NCI-H1436 (cell line): Measurements from ENCODE around the gene BBS5.
"Not testable (repeated sequence)": the region's sequence is repeated elsewhere in the genome, so short reads cannot be mapped to it uniquely, and the experiment has no call there.

Experiments
- DNase-seq: peaks from one replicate; lab custom pipeline; 2025; lab: John Stamatoyannopoulos, UW

The BBS5 gene

DNA sequence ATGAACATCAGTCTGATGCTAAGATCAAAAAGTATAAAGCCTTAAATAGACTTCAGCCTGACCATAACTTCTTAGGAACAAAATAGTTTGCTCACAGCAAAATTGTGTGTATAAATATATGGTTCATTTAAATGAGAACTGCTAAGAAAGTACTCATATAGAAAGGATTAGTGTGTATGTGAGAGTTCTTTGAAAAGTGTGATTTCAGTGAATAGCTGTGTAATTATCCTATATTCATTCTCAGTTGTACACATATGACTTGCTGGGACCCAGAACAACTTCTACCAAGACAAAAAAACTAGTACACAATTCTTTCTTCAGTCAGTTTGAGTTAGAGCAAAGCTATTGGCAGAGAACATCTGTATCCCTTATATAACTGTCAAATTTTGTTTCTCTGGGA, 7.2 kb downstream of the BBS5 start:
- DNase-seq: no peak

DNA sequence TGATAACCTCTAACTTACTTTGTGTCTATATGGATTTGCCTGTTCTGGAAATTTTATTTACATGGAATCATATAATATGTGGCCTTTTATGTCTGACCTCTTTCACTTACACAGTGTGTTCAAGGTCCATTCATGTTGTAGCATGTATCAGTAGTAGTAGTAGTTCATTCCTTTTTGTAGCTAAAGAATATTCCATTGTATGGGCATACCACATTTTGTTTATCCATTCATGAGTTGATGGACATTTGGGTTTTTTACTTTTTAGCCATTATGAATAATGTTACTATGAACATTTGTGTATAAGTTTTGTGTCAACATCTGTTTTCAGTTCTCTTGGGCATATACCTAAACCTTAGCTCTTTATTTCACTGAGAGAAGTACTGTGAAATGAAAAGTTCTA, 11.5 kb downstream of the BBS5 start:
- no peak for DNase-seq

DNA sequence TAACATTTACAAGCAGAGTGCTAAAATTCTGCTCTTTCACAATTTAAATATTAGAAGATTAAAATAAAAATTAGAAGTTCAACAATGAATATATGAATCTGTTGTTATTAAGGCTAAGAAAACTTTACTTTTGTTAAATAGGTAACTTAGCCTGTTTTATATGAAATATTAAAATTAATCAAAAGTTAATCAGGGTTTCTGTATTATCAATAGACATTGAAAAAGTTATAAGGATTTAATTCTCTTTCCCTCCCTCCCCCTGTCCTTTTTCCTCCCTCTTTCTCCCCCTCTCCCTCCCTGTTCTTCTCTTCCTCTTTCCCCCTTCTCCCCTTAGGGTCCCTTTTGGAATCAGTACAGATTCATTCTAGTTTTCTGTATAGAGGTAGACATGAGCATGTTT, 12.1 kb downstream of the BBS5 start:
- DNase-seq: no peak

DNA sequence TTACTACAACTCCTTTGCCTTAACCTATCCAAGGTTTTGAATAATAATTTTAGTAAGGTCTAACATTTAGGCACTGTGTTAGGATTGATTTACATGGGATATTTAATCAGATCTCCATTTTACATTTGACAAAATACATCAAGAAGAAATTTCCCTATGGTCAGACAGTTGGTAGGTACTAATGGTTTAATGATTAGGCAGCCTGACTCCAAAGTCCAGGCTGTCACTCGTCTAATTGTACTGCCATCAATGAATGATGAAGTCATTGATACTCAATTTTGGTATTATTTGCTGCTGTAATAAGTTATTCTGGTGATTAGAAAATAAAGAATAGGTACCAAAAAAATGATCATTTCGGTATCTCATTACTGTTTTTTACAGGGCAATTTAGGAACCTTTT, 14.1 kb downstream of the BBS5 start:
- DNase-seq: no peak

DNA sequence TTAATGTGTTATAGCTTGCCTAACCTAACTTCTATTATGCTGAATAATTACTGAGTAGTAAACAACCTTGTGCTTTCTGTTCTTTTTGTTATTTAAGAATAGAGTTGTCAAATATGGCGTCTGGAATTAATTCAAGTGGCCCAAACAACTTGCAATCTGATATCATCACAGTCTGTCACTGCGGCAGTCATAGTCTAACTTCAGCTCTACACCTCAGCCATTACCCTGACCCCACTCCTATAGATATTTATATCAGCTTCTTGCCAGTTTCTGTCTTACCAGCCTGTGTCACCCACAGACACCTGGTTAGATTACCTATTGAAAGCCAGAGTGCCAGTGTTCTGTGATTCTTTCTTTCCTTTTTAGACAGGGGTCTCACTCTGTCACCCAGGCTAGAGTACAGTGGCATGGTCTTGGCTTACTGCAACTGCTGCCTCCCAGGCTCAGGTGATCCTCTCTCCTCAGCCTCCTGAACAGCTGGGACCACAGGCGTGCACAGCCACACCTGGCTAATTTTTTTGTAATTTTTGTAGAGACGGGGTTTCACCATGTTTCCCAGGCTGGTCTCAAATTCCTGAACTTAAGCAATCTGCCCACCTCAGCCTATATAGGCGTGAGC, 16.1 kb downstream of the BBS5 start:
- no peak for DNase-seq

DNA sequence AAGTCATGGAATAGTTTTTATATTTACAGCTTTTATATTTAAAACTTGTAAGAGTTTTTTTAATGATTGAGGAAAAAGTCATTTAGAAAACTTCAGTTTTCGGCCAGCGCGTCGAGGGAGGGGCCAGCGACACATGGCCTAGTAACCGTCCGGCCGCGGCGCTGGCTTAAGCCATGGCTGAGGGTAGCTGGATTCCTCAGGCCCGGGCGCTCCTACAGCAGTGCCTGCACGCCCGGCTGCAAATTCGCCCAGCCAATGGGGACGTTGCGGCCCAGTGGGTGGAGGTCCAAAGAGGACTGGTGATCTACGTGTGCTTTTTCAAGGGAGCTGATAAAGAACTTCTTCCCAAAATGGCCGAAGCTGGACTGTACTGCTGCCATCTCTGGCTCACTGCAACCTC, 25.4 kb downstream of the BBS5 start:
- no peak for DNase-seq

DNA sequence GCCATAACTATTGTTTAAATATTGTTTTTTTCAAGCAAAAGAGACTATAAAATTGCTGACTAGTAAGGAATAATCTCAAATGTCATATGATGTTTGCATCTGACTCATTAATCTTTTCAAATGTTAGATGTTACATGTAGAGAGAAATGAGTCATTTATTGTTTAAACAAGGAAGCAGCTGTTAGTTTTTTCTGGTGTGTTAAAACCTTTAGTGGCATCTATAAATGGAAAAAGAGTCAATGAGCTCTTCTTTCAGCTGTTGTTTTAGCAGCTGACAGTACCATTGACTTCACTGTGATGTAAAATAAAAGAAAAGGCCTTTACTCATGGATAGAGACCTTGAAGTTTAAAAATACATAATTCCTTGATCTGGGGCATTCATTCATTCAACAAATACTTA, 28.4 kb downstream of the BBS5 start:
- no peak for DNase-seq

DNA sequence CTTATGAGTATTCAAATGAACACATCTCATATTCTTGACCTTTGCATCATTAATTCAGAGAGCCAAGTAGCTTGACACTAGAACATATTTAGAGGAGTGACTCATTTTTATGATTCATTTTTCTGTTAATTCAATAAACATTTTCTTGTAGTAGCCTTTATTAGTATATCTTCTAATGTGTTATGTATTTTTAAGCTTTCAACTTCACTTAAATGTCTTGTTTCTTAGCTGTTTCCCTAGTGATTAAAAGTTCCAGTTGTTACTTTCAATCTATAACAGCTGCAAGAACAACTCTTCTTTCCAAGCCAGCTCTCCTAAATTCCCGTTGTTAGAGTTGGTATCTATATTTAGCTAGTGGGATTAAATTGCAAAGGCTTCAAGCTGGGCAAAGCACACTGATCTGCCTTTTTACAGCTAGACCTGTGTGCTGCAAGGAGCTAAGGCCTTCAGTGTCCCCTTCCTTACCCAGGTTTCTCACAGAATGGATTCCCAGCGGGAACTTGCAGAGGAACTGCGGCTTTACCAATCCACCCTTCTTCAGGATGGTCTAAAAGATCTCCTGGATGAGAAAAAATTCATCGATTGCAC, 30.1 kb downstream of the BBS5 start, which contains the start of gene KLHL41:
Gene KLHL41, plus strand, starts transcription at position 405 of the 588 bp plus-strand sequence. Its CDS starts 77 bp downstream, at position 482.
- DNase-seq: no peak

DNA sequence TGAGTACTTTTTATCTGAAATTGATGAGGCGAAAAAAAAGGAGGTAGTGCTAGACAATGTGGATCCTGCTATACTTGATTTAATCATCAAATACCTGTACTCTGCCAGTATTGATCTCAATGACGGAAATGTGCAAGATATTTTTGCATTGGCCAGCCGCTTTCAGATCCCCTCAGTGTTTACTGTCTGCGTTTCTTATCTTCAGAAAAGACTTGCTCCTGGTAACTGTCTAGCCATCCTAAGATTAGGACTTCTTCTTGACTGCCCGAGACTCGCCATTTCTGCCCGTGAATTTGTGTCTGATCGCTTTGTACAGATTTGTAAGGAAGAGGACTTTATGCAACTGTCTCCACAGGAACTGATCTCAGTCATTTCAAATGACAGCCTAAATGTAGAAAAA, 30.7 kb downstream of the BBS5 start:
- DNase-seq: no peak

DNA sequence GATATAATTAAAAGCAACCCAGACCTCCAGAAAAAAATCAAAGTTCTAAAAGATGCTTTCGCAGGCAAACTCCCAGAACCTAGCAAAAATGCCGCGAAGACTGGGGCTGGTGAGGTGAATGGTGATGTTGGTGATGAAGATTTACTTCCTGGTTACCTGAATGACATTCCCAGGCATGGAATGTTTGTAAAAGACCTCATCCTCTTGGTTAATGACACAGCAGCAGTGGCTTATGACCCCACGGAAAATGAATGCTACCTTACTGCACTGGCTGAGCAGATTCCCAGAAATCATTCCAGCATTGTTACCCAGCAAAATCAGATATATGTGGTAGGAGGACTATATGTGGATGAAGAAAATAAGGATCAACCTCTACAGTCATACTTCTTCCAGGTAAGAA, 31.2 kb downstream of the BBS5 start:
- no peak for DNase-seq

DNA sequence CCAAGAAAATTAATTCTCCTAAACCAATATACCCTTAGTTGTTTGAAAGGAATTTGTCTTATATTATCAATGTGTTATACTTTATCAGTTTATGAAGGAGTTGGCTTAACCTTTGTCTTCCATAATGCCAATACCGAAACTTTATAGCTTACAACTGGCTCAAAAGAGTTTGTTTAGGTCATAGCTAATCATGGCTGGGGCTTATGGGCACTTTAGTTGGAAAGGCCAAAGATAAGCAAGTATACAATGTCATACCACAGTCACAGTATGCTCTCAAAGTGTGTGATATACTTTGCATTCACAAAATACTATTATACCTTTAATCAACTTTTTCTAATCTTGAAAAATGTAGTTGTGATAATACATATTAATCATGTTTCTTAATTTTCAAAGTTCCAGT, 32.5 kb downstream of the BBS5 start:
- no peak for DNase-seq

DNA sequence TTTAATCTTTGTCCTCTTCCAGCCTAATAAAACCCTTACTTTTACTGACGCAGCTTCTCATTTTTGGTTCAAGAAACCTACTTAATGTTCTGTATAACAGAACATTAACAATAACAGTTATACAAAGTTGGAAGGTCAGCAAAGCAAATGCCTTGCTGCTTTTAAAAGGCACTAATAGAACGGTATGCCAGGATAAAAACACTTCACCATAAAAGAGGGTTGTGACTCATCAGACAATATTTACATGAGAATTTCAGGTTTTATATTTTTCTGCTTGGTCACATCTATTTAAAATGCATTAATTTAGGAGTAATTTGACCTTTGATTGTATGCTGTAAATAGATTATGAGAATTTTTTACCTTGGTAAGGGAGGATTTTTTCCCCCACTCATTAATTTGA, 33.2 kb downstream of the BBS5 start:
- DNase-seq: no peak

DNA sequence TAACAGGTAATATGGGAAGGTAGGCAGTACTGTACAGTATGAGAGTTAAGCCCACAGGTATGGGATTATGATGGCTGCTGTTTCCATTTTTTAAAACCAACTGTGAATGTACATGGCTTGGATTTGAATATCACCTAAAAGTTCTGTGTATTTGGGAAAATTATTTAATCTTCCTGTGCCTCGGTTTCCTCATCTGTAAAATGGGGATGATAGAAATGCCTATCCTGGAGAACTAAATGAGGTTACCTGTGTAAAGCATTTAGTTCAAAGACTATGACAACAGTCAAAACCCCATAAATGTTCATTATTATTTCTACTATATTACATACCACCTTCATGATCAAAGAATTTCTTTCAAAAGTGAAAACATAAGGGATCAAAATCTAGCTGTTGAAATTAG, 33.8 kb downstream of the BBS5 start:
- no peak for DNase-seq

DNA sequence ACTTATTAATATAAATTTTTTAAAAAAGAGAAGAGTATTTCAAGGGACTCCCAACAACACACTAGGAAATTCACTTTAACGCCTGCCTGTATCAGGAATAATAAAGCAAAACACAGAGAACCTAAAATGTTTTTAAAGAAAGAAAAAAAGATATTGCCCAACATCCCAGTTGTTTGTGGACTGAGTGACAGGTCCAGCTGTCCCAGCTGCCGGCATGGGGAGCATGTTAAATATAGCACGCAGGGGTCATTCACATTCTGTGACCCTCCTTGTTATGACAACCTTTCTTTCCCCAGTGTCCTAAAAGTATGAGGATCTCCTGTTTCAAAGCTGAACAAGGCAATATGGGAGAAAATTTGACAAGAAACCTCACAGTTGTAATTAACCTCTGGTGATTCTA, 34.6 kb downstream of the BBS5 start:
- DNase-seq: no peak

DNA sequence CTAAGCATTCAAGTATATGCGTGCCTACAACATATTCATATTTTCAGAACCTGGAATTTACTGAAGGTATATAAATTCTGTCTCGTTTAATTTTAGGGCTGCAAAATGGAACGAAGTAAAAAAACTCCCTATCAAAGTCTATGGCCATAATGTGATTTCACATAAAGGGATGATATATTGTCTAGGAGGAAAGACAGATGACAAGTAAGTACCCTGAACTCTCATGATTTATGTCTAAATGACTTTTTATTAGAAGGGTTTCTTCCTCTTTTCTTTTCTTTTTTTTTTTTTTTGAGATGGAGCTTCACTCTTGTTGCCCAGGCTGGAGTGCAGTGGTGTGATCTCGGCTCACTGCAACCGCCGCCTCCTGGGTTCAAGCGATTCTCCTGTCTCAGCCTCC, 35.5 kb downstream of the BBS5 start:
- DNase-seq: not testable (repeated sequence)

DNA sequence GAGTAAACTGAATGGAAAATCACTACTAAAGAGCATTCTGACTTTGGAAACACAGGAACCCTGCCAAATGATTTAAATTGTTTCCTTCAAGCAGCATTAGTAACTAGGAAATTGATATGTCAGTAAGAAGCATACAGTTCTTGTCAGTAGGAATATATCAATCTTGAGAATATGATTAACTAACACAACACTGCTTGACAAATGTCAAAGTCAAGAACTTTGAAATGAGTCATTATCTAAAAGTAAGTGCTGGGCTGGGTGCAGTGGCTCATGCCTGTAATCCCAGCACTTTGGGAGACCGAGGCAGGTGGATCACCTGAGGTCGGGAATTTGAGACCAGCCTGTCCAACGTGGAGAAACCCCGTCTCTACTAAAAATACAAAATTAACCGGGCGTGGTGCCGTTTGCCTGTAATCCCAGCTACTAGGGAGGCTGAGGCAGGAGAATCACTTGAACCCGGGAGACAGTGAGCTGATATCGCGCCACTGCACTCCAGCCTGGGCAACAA, 37.2 kb downstream of the BBS5 start:
- not testable (repeated sequence) for DNase-seq

DNA sequence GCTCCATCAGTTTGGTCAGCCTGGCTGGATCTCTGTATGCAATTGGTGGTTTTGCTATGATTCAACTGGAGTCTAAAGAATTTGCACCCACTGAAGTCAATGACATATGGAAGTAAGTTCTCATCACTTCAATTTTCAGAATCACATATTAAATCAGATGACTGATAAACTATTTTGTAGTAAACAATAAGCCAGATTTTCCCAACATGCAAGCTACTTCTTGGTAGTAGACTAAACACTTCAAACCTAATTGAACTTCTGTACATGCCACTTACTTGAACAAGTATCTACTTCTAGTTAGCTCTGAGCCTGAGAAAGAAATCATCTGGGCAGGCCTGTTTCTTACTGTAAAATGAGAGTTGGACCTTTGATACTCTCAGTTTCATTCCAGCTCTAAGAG, 41.6 kb downstream of the BBS5 start:
- DNase-seq: no peak

DNA sequence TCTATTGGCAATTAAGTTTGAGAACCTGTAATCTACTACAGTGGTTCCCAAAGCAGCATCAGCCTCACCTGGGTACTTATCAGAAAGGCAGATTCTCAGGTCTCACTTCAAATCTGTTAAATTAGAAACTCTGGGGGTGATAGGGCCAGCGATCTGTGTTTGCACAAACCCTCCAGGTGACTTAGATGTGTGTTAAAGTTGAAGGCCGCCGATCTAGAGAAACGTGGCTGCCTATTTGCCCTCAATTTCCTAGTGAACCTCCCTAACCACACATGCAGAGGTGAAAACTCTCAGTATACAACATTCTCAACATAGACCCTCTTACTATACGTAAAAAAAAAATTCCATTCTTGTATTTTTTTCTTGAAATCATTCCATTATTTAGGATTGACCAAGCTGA, 44.4 kb downstream of the BBS5 start:
- DNase-seq: no peak

DNA sequence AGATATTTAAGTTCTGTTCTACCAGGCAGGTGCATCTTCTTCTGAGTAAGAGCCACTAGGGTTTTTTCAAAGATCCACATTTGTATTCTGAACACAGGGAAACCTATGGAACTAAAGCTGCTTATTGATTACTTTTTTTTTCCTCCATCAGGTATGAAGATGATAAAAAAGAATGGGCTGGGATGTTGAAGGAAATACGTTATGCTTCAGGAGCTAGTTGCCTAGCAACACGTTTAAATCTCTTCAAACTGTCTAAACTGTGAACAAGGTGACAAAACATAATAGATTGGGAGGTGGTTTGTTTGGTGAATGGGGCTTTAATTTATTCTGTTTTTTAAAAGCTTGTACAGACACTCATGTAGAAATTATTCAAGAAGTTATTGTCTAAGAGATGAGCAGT, 46.1 kb downstream of the BBS5 start:
- peak; percentile 38 for DNase-seq

DNA sequence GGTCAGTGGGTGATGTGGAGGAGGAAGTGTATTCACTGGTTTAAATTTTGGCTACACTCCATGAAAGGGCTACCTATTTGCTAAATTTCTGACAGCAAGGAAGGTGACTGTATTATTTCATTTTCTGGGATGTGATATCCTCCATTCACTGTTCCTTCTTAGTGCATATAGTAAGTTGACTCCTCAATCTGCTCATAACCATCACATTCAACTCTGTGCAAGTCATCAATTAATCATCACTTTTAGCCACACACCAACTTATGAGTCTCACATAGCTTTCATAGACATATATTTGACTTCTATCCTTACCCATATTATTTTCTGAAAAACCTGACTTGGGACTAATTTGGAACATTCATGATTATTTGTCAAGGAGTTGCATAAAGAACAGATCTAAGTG, 47.2 kb downstream of the BBS5 start:
- DNase-seq: no peak

DNA sequence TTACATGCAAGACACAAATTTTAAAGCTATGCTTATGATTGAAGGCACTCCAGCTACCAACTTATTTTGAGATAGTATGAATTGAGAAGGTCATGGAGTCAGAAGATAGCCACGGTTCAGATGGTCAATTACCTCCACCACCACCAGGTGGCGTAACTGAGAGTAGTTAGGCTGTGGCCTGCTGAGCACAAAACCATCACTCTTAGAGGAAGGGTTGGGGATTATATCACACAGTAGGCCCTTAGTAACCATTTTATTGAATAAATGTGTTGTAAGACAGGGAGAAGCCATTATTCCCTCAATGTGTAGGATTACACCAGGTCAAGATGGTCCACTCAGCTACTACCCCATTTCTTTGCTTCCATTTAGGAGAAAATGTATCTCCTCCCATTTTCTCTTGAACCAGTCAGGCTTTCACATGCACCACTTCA, 49.0 kb downstream of the BBS5 start:
- peak; percentile 53 for DNase-seq

DNA sequence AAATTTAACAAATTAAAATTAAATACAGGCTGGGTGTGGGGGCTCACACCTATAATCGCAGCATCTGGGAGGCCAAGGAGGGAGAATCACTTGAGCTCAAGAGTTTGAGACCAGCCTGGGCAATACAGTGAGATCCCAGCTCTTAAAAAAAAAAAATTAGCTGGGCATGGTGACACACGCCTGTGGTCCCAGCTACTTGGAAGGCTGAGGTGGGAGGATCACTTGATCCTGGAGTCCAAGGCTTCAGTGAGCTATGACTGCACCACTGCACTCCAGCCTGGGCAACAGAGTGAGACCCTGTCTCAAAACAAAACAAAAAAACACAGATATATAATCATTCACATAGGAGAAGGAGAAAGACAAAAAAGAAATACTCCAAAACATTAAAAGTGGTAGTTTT, 60.2 kb downstream of the BBS5 start:
- DNase-seq: not testable (repeated sequence)

DNA sequence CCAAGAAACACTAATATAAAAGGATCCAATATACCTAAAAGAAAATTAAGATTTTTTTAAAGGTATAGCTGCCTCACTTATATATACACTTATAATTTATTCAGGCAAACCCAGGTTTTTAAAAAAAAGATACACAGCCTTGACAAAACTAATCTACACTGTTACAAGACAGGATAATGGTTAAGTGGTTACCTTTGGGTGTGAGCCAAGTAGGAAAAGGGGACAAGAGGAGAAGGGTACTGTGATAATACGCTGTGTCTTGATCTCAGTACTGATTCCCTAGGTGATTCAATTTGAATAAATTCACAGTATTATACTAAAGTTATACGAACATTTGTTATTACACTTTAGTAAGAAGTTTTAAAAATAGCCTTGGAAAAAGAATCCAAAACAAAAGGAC, 60.9 kb downstream of the BBS5 start:
- DNase-seq: no peak

DNA sequence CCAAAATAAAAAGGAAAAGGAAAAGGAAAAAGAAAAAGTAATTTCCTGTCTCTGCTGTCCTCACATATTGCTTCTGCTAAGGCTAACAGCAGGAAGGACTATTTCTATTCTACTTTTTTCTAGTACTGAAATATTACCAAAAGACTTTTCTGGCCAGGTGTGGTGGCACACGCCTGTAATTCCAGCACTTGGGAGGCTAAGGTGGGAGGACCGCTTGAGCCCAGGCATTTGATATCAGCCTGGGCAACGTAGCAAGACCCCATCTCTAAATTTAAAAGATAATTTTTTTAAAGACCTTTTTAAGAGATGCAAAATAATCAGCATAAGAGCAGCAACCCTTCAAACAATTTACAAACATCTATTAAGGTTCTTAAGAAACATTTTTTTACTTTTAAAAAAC, 63.1 kb downstream of the BBS5 start:
- DNase-seq: no peak
